ENCODE results near the gene SLC12A1. TPM values are rescaled to one million over a fixed set of nuclear protein-coding genes. Genes with fewer than 3 reads are reported as not detected.

SLC12A1 gene
- total RNA-seq, 2 donors from 2014 or later = not detected

- DNase-seq = no peak
- H3K27ac ChIP-seq (ENCODE audit: low read depth, low read length) = no peak overlapping the region
- Mint-ChIP-seq H3K4me1 (peaks cover 9% of the 10 kb centered on the region), H3K27me3 (ENCODE audit: insufficient read depth) (peaks cover 78% of the 10 kb centered on the region), H3K9me3 (no peaks in the 10 kb centered on the region), H3K27ac (no peak overlapping the region), H3K4me3 (no peak overlapping the region), H3K36me3 (ENCODE audit: low read depth) (no peaks in the 10 kb centered on the region)
- H3K4me1 ChIP-seq (ENCODE audit: control insufficient read depth, insufficient read depth, low read length) = no peaks in the 10 kb centered on the region
- no peaks in the 10 kb centered on the region for H3K9me3 ChIP-seq (ENCODE audit: control insufficient read depth, low read length)
- no peak overlapping the region for H3K4me3 ChIP-seq (ENCODE audit: low read length)
- TF ChIP-seq, protein P1, sequence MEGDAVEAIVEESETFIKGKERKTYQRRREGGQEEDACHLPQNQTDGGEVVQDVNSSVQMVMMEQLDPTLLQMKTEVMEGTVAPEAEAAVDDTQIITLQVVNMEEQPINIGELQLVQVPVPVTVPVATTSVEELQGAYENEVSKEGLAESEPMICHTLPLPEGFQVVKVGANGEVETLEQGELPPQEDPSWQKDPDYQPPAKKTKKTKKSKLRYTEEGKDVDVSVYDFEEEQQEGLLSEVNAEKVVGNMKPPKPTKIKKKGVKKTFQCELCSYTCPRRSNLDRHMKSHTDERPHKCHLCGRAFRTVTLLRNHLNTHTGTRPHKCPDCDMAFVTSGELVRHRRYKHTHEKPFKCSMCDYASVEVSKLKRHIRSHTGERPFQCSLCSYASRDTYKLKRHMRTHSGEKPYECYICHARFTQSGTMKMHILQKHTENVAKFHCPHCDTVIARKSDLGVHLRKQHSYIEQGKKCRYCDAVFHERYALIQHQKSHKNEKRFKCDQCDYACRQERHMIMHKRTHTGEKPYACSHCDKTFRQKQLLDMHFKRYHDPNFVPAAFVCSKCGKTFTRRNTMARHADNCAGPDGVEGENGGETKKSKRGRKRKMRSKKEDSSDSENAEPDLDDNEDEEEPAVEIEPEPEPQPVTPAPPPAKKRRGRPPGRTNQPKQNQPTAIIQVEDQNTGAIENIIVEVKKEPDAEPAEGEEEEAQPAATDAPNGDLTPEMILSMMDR (conservative IDR thresholded peaks at IDR 0.05) = no peak
- no peaks in the 10 kb centered on the region for H3K36me3 ChIP-seq (ENCODE audit: control insufficient read depth, insufficient read depth, low read length)
- H3K27me3 ChIP-seq (ENCODE audit: control insufficient read depth, insufficient read depth, low read length, poor library complexity, severe bottlenecking) = peaks cover 63% of the 10 kb centered on the region
- H3K9ac ChIP-seq (ENCODE audit: extremely low read depth, low read length, poor library complexity, severe bottlenecking) = no peak overlapping the region
- 88 to 94% methylated on average over 1 of the region's 1 CpG for WGBS, 2 experiments (ENCODE audit: insufficient coverage in 1 of 2, insufficient read length in 1 of 2)
These were observed 15.2 kb downstream of the SLC12A1 start for GRCh38 chr15:48221261-48221660.

DNA sequence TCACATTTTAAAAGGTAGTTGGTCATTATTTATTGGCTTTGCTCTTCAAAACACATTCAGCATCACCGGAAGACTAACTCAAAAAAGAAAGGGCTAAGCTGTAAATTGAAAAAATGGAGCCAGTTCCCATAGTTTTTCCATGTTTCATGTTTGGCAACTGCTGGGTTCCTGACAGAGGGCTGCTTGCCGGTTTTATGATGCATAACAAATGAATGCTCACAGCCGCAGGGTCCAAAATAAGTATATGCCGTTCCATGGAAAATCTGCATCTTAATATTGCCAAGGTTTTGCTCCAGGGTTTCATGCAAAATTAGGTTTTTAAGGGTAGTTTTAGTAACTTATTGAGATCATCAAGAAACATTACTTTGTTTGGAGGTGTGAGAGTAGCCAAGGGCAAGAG is 15.8 kb downstream of the SLC12A1 start:
- no peaks in the 10 kb centered on the region for H3K36me3 ChIP-seq (ENCODE audit: control insufficient read depth, insufficient read depth, low read length)
- no peak overlapping the region for H3K27ac ChIP-seq (ENCODE audit: low read depth, low read length)
- H3K27me3 ChIP-seq (ENCODE audit: control insufficient read depth, insufficient read depth, low read length, poor library complexity, severe bottlenecking) = peaks cover 70% of the 10 kb centered on the region
- TF ChIP-seq, protein P1 (conservative IDR thresholded peaks at IDR 0.05) = no peak
- H3K4me1 Mint-ChIP-seq = peaks cover 9% of the 10 kb centered on the region
- H3K4me3 ChIP-seq (ENCODE audit: low read length) = no peak overlapping the region
- 93 to 94% methylated on average over 4 of the region's 4 CpGs for WGBS, 2 experiments (ENCODE audit: insufficient coverage in 1 of 2, insufficient read length in 1 of 2)
- peaks cover 84% of the 10 kb centered on the region for H3K27me3 Mint-ChIP-seq (ENCODE audit: insufficient read depth)
- H3K9me3 Mint-ChIP-seq = no peaks in the 10 kb centered on the region
- H3K27ac Mint-ChIP-seq = no peak overlapping the region
- H3K9me3 ChIP-seq (ENCODE audit: control insufficient read depth, low read length) = no peaks in the 10 kb centered on the region
- H3K4me3 Mint-ChIP-seq = no peak overlapping the region
- DNase-seq = no peak
- H3K9ac ChIP-seq (ENCODE audit: extremely low read depth, low read length, poor library complexity, severe bottlenecking) = no peak overlapping the region
- H3K36me3 Mint-ChIP-seq (ENCODE audit: low read depth) = no peaks in the 10 kb centered on the region
- no peaks in the 10 kb centered on the region for H3K4me1 ChIP-seq (ENCODE audit: control insufficient read depth, insufficient read depth, low read length)

GRCh38 chr15:48222627-48223026 is 16.5 kb downstream of the SLC12A1 start:
- H3K9ac ChIP-seq (ENCODE audit: extremely low read depth, low read length, poor library complexity, severe bottlenecking) = no peak overlapping the region
- H3K27me3 ChIP-seq (ENCODE audit: control insufficient read depth, insufficient read depth, low read length, poor library complexity, severe bottlenecking) = peaks cover 77% of the 10 kb centered on the region
- Mint-ChIP-seq H3K4me1 (peaks cover 9% of the 10 kb centered on the region), H3K27me3 (ENCODE audit: insufficient read depth) (peaks cover 90% of the 10 kb centered on the region), H3K4me3 (no peak overlapping the region), H3K36me3 (ENCODE audit: low read depth) (no peaks in the 10 kb centered on the region), H3K9me3 (no peaks in the 10 kb centered on the region), H3K27ac (no peak overlapping the region)
- no peak overlapping the region for H3K4me3 ChIP-seq (ENCODE audit: low read length)
- TF ChIP-seq, protein P1 (conservative IDR thresholded peaks at IDR 0.05) = no peak
- H3K27ac ChIP-seq (ENCODE audit: low read depth, low read length) = no peak overlapping the region
- H3K36me3 ChIP-seq (ENCODE audit: control insufficient read depth, insufficient read depth, low read length) = no peaks in the 10 kb centered on the region
- no peaks in the 10 kb centered on the region for H3K4me1 ChIP-seq (ENCODE audit: control insufficient read depth, insufficient read depth, low read length)
- 86 to 93% methylated on average over 1 of the region's 1 CpG for WGBS, 2 experiments (ENCODE audit: insufficient coverage in 1 of 2, insufficient read length in 1 of 2)
- no peak for DNase-seq
- no peaks in the 10 kb centered on the region for H3K9me3 ChIP-seq (ENCODE audit: control insufficient read depth, low read length)

All from endodermal cell (in vitro differentiated cells).